ENCODE data around the gene EDEM3.
"Not testable (repeated sequence)": the region's sequence is repeated elsewhere in the genome, so short reads cannot be mapped to it uniquely, and the experiment has no call there.

Gene EDEM3

GRCh38 chr1:184685116-184685515 is 69.5 kb downstream of the EDEM3 start:
- no peak for TF ChIP-seq CTCF (IDR thresholded peaks at IDR 0.05; ENCODE audit: unreplicated experiment in 3 of 3)
- Mint-ChIP-seq H3K27ac (no peak overlapping the region), H3K27me3 (ENCODE audit: low read depth) (no peaks in the 10 kb centered on the region), H3K4me3 (no peak overlapping the region), H3K36me3 (ENCODE audit: low read depth) (peaks cover 13% of the 10 kb centered on the region), H3K9me3 (peaks cover 15% of the 10 kb centered on the region), H3K4me1 (no peaks in the 10 kb centered on the region)

DNA sequence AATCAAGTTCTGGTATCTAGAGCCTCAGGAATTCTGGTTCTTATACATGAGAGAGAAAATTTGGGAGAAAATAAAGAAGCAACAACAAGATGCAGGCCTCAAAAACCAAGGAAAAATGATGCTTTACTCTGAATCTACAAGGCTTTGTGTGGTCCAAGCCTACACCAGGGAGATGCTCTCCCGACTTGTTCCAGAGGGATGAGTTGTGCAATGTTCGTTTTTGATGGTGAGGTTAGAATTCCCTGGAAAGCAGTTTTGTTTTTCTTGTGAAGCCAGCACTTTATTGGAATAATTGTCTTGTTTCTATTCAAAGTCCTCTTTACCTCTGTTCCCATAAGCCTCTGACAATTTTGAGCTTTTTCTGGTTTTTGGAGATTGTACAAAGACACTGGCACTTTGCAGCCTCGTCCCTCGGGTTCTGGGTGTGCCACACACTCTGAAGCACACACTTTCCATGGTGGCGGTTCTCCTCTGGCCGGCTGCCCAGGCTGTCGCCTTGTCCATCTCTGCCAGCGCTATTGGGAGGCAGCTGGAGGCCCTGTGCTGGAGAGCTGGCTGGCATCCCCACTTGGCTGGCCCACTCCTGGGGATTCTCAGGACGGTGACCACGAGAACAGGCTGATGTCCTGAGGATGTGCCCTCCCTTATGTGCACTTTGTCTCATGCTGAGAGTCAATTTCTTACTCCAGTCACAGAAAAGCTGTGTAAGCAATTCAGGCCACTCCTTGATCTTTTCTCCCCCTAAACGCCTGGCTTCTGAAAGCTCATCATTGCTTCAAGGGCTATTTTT is 70.2 kb downstream of the EDEM3 start:
- Mint-ChIP-seq H3K4me3 (no peak overlapping the region), H3K27ac (no peak overlapping the region), H3K4me1 (no peaks in the 10 kb centered on the region), H3K27me3 (ENCODE audit: low read depth) (no peaks in the 10 kb centered on the region), H3K36me3 (ENCODE audit: low read depth) (peaks cover 13% of the 10 kb centered on the region), H3K9me3 (peaks cover 16% of the 10 kb centered on the region)
- TF ChIP-seq CTCF (IDR thresholded peaks at IDR 0.05; ENCODE audit: unreplicated experiment in 3 of 3), result no peak

DNA sequence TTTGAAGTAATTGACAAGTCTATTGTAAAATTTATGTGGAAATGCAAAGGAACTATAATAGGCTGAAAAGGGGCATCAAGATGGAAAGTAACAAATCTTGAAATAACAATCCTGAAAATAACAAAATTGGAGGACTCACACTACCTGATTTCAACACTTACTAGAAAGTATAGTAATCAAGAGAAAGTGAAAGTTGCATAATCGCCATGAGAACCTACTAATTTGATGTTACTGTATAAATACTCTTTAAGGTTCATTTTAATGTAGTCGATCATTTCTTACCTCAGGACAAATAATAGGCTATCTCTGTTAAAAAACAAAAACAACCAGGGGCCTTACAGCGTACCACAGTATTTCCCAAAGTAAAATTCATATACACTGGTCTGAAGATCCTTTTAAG is 71.7 kb downstream of the EDEM3 start:
- Mint-ChIP-seq H3K9me3 (peaks cover 18% of the 10 kb centered on the region), H3K4me3 (no peak overlapping the region), H3K27ac (no peak overlapping the region), H3K27me3 (ENCODE audit: low read depth) (no peaks in the 10 kb centered on the region), H3K36me3 (ENCODE audit: low read depth) (peaks cover 13% of the 10 kb centered on the region), H3K4me1 (no peaks in the 10 kb centered on the region)
- TF ChIP-seq CTCF (IDR thresholded peaks at IDR 0.05; ENCODE audit: unreplicated experiment in 3 of 3), result no peak

DNA sequence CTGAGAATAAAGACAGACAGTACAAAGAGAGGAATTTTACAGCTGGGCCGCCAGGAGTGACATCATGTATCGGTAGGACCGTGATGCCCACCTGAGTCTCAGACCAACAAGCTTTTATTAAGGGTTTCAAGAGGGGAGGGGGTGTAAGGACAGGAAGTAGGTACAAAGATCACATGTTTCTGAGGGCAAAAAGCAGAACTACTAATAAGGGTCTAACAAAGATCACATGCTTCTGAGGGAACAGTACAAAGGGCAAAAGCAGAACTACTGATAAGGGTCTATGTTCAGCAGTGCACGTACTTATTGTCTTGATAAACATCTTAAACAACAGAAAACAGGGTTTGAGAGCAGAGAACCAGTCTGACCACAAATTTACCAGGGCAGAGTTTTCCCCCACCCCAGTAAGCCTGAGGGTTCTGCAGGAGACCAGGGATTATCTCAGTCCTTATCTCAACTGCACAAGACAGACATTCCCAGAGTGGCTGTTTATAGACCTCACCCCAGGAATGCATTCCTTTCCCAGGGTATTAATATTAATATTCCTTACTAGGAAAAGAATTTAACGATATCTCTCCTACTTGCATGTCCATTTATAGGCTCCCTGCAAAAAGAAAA is 73.9 kb downstream of the EDEM3 start:
- not testable (repeated sequence) for H3K27me3 Mint-ChIP-seq (ENCODE audit: low read depth); H3K4me1 Mint-ChIP-seq; H3K4me3 Mint-ChIP-seq; H3K27ac Mint-ChIP-seq
- peaks cover 18% of the 10 kb centered on the region for H3K9me3 Mint-ChIP-seq
- H3K36me3 Mint-ChIP-seq (ENCODE audit: low read depth), result peaks cover 13% of the 10 kb centered on the region

DNA sequence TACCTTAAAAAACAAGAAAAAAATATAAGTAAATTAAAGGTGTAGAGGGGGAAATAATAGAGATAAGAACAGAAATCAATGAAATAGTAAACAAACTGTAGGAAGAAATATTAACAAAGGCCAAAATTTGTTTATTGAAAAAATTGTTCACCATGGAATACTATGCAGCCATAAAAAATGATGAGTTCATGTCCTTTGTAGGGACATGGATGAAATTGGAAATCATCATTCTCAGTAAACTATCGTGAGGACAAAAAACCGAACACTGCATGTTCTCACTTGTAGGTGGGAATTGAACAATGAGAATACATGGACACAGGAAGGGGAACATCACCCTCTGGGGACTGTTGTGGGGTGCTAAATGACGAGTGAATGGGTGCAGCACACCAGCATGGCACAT is 75.2 kb downstream of the EDEM3 start:
- Mint-ChIP-seq H3K9me3 (peaks cover 18% of the 10 kb centered on the region), H3K36me3 (ENCODE audit: low read depth) (peaks cover 13% of the 10 kb centered on the region)
- not testable (repeated sequence) for H3K27ac Mint-ChIP-seq; H3K27me3 Mint-ChIP-seq (ENCODE audit: low read depth); H3K4me1 Mint-ChIP-seq; H3K4me3 Mint-ChIP-seq

- no peak for TF ChIP-seq CTCF (IDR thresholded peaks at IDR 0.05; ENCODE audit: unreplicated experiment in 3 of 3)
- peaks cover 13% of the 10 kb centered on the region for H3K36me3 Mint-ChIP-seq (ENCODE audit: low read depth)
- H3K4me3 Mint-ChIP-seq, result no peak overlapping the region
- H3K4me1 Mint-ChIP-seq, result no peaks in the 10 kb centered on the region
- peaks cover 18% of the 10 kb centered on the region for H3K9me3 Mint-ChIP-seq
- H3K27me3 Mint-ChIP-seq (ENCODE audit: low read depth), result no peaks in the 10 kb centered on the region
- no peak overlapping the region for H3K27ac Mint-ChIP-seq
Measured at GRCh38 chr1:184677344-184677743, 77.3 kb downstream of the EDEM3 start.

DNA sequence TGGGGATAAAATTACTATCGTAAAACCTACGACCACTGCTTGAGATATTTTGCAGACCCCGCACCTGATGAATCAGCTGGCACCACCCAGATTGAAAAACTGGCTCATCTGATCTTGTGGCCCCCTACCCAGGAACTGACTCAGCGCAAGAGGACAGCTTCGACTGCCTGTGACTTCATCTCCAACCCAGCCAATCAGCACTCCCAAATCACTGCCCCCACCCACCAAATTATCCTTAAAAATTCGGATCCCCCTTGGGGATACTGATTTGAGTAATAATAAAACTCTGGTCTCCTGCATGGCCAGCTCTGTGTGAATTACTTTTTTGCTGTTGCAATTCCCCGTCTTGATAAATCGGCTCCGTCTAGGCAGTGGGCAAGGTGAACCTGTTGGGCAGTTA is 81.4 kb downstream of the EDEM3 start:
- no peaks in the 10 kb centered on the region for H3K27me3 Mint-ChIP-seq (ENCODE audit: low read depth)
- no peaks in the 10 kb centered on the region for H3K36me3 Mint-ChIP-seq (ENCODE audit: low read depth)
- no peaks in the 10 kb centered on the region for H3K9me3 Mint-ChIP-seq
- H3K27ac Mint-ChIP-seq, result no peak overlapping the region
- no peak overlapping the region for H3K4me3 Mint-ChIP-seq
- no peaks in the 10 kb centered on the region for H3K4me1 Mint-ChIP-seq
- no peak for TF ChIP-seq CTCF (IDR thresholded peaks at IDR 0.05; ENCODE audit: unreplicated experiment in 3 of 3)

Data from nephron (organoid).